Lower lobe of right lung (tissue), 2 donors: ENCODE data around the gene CPT1B. TPM values are rescaled to one million over a fixed set of nuclear protein-coding genes. Genes with fewer than 3 reads are reported as not detected.
A peak's percentile ranks its signal among the peaks of the same experiment; 100 is the strongest.

ENCODE experiments used
- ATAC-seq, 2 donors: fragments of 200-7000 bp; cut with Tn5 transposase; one replicate each; pipeline ENCODE4 v1.9.1; 2020 to 2022; ENCODE audit warnings: mild to moderate bottlenecking in 2 of 2, moderate library complexity in 2 of 2
- DNase-seq: peaks from one replicate; pipeline ENCODE4 v3.0.0-alpha.2; 2020
- H3K27ac ChIP-seq: fragments of 200-600 bp; one replicate; pipeline ENCODE4 v1.8.0; 2022
- H3K27me3 ChIP-seq: fragments of 200-600 bp; one replicate; pipeline ENCODE4 v1.8.0; 2022; ENCODE audit warnings: low read depth
- H3K36me3 ChIP-seq: fragments of 200-600 bp; one replicate; pipeline ENCODE4 v1.8.0; 2022; ENCODE audit warnings: mild to moderate bottlenecking
- H3K4me1 ChIP-seq: fragments of 200-600 bp; one replicate; pipeline ENCODE4 v1.8.0; 2022
- H3K4me3 ChIP-seq: fragments of 200-600 bp; one replicate; pipeline ENCODE4 v1.8.0; 2022; ENCODE audit warnings: mild to moderate bottlenecking
- H3K9me3 ChIP-seq: fragments of 200-600 bp; one replicate; pipeline ENCODE4 v1.8.0; 2022
- CTCF ChIP-seq: fragments of 200-600 bp; IDR thresholded peaks from one replicate; pipeline ENCODE4 v1.8.0; 2022; ENCODE audit warnings: antibody characterized with exemption, mild to moderate bottlenecking
- intact Hi-C: fragments of 100-400 bp; cut with DNase I; formaldehyde crosslinking; loops from one replicate; pipeline ENCODE4 v1.11.0; 2022
- total RNA-seq: library from RNA; stranded (reverse); fragmentation: NEBNext Ultra II Directional; extraction: Animal tissue kit (Norgen Biotek cat#: 25700); gene quantifications from one replicate; pipeline ENCODE4 v1.2.1, GENCODE V29; 2021
- donor health status: DM: no; HTN: yes; CAD: no; lungs with severe emphysema.

Gene CPT1B
- total RNA-seq, 1 donor from 2014 or later: 12.6 TPM

GRCh38 chr22:50600538-50600937 lies 22.3 kb upstream of the CPT1B start, which contains the start of gene MAPK8IP2:
Gene MAPK8IP2, plus strand, starts transcription at chr22:50600793. Its CDS starts 26 bp downstream, at chr22:50600819.
- H3K4me3 ChIP-seq: peak within 1 kb of the TSS; percentile 39
- TF ChIP-seq CTCF: no peak
- ATAC-seq: peak; percentile 42 to 67
- no peaks in the 10 kb centered on the region for H3K4me1 ChIP-seq
- no peaks in the 10 kb centered on the region for H3K36me3 ChIP-seq
- intact Hi-C loops: no loop called here
- peaks cover 64% of the 10 kb centered on the region for H3K27me3 ChIP-seq
- DNase-seq: no peak
- no peak within 1 kb of the TSS for H3K27ac ChIP-seq
- no peaks in the 10 kb centered on the region for H3K9me3 ChIP-seq

GRCh38 chr22:50599816-50600455 lies 21.7 kb upstream of the CPT1B start:
- ATAC-seq: peak; percentile 87
- no peaks in the 10 kb centered on the region for H3K36me3 ChIP-seq
- no peak overlapping the region for H3K27ac ChIP-seq
- H3K4me3 ChIP-seq: peak overlapping the region; percentile 39
- intact Hi-C loops: no loop called here
- no peaks in the 10 kb centered on the region for H3K4me1 ChIP-seq
- H3K9me3 ChIP-seq: no peaks in the 10 kb centered on the region
- no peak for TF ChIP-seq CTCF
- H3K27me3 ChIP-seq: peaks cover 58% of the 10 kb centered on the region
- DNase-seq: no peak

- H3K4me1 ChIP-seq: no peaks in the 10 kb centered on the region
- no peak overlapping the region for H3K4me3 ChIP-seq
- H3K9me3 ChIP-seq: no peaks in the 10 kb centered on the region
- DNase-seq: no peak
- no peak overlapping the region for H3K27ac ChIP-seq
- no peak for TF ChIP-seq CTCF
- no peak for ATAC-seq
- H3K36me3 ChIP-seq: no peaks in the 10 kb centered on the region
- H3K27me3 ChIP-seq: peaks cover 34% of the 10 kb centered on the region
- intact Hi-C loops: no loop called here
Measured at GRCh38 chr22:50597097-50597496, 18.9 kb upstream of the CPT1B start.

- DNase-seq (no peak), ATAC-seq (no peak)
- no peaks in the 10 kb centered on the region for H3K9me3 ChIP-seq
- H3K27ac ChIP-seq: no peak overlapping the region
- peaks cover 21% of the 10 kb centered on the region for H3K27me3 ChIP-seq
- TF ChIP-seq CTCF: no peak
- no peaks in the 10 kb centered on the region for H3K36me3 ChIP-seq
- no peaks in the 10 kb centered on the region for H3K4me1 ChIP-seq
- no peak overlapping the region for H3K4me3 ChIP-seq
- intact Hi-C loops: no loop called here
Measured at GRCh38 chr22:50595189-50595588, 17.0 kb upstream of the CPT1B start.

GRCh38 chr22:50587407-50587806 lies 9.2 kb upstream of the CPT1B start:
- H3K27me3 ChIP-seq: no peaks in the 10 kb centered on the region

More at GRCh38 chr22:50587407-50587806, 9.2 kb upstream of the CPT1B start:
- no peak for TF ChIP-seq CTCF
- no peak overlapping the region for H3K27ac ChIP-seq
- no peak for DNase-seq
- H3K4me3 ChIP-seq: no peak overlapping the region
- H3K4me1 ChIP-seq: peaks cover 7% of the 10 kb centered on the region
- ATAC-seq: no peak
- intact Hi-C loops: no loop called here
- H3K36me3 ChIP-seq: no peaks in the 10 kb centered on the region
- no peaks in the 10 kb centered on the region for H3K9me3 ChIP-seq
